Activated naive CD8-positive, alpha-beta T cell treated with anti-CD3 and anti-CD28 coated beads, Interleukin-2, amount 10 ng/mL, durations not matched to agents 7 days and 5 days (primary cell): ENCODE measurements around the gene MAN2A1. TPM values are rescaled to one million over a fixed set of nuclear protein-coding genes. Genes with fewer than 3 reads are reported as not detected.

Source experiments
- ATAC-seq: fragments of 150-1000 bp; cut with Tn5 transposase; one replicate; pipeline ENCODE4 v1.10.0; 2021; ENCODE audit warnings: low read depth, moderate library complexity
- POLR2A ChIA-PET: fragments of 350-600 bp; sonication (Branson Sonifier 250); formaldehyde crosslinking; loops from one replicate; lab custom pipeline; 2021; ENCODE audit warnings: antibody characterized with exemption; lab: Charles Lee
- DNase-seq: peaks from one replicate; pipeline ENCODE4 v3.0.0; 2021
- H3K27ac Mint-ChIP-seq: one replicate; pipeline ENCODE4 v1.8.0; 2022; ENCODE audit warnings: mild to moderate bottlenecking, mixed read lengths
- H3K27me3 Mint-ChIP-seq: one replicate; pipeline ENCODE4 v1.8.0; 2022; ENCODE audit warnings: mild to moderate bottlenecking, moderate library complexity, mixed read lengths
- H3K36me3 Mint-ChIP-seq: one replicate; pipeline ENCODE4 v1.8.0; 2021; ENCODE audit warnings: mild to moderate bottlenecking, mixed read lengths
- H3K4me1 Mint-ChIP-seq: one replicate; pipeline ENCODE4 v1.8.0; 2021; ENCODE audit warnings: mixed read lengths
- H3K4me3 Mint-ChIP-seq: one replicate; pipeline ENCODE4 v1.8.0; 2022; ENCODE audit warnings: mild to moderate bottlenecking, moderate library complexity, mixed read lengths
- H3K9me3 Mint-ChIP-seq: one replicate; pipeline ENCODE4 v1.8.0; 2021; ENCODE audit warnings: mixed read lengths
- total RNA-seq, 2 experiments: library from RNA; stranded (reverse); gene quantifications; one replicate each; pipeline ENCODE4 v1.2.3, GENCODE V29; 2021

The MAN2A1 gene
- total RNA-seq, 2 experiments from 2014 or later = 38.2 to 46.4 TPM

GRCh38 chr5:109690242-109690974 lies 681 bp downstream of the MAN2A1 start:
- peak; percentile 8 for ATAC-seq
- POLR2A ChIA-PET = interaction anchor here (0.6 to 2.2 kb wide), 10 partner anchors 9 to 1308 kb away, joined by 3 to 10 read pairs (median 4); partner anchors contain the start of genes FBXL17 and PJA2
- no peaks in the 10 kb centered on the region for H3K9me3 Mint-ChIP-seq
- H3K4me3 Mint-ChIP-seq = peak overlapping the region; percentile 89
- peak overlapping the region; percentile 90 for H3K27ac Mint-ChIP-seq
- peak; percentile 72 for DNase-seq
- H3K27me3 Mint-ChIP-seq = no peaks in the 10 kb centered on the region
- peaks cover 42% of the 10 kb centered on the region for H3K4me1 Mint-ChIP-seq
- H3K36me3 Mint-ChIP-seq = no peaks in the 10 kb centered on the region

GRCh38 chr5:109690975-109691574 lies 1.3 kb downstream of the MAN2A1 start:
- DNase-seq (peak; percentile 55), ATAC-seq (no peak)
- no peaks in the 10 kb centered on the region for H3K27me3 Mint-ChIP-seq
- POLR2A ChIA-PET = interaction anchor here (1.1 to 2.2 kb wide), 3 partner anchors 29 to 363 kb away, joined by 3 to 9 read pairs (median 8); no protein-coding TSS in a partner anchor
- H3K4me3 Mint-ChIP-seq = peak overlapping the region; percentile 89
- H3K36me3 Mint-ChIP-seq = no peaks in the 10 kb centered on the region
- peak overlapping the region; percentile 90 for H3K27ac Mint-ChIP-seq
- H3K4me1 Mint-ChIP-seq = peaks cover 47% of the 10 kb centered on the region
- H3K9me3 Mint-ChIP-seq = no peaks in the 10 kb centered on the region

GRCh38 chr5:109691996-109692395 lies 2.3 kb downstream of the MAN2A1 start:
- H3K27ac Mint-ChIP-seq = peak overlapping the region; percentile 37
- no peaks in the 10 kb centered on the region for H3K9me3 Mint-ChIP-seq
- H3K4me3 Mint-ChIP-seq = peak overlapping the region; percentile 89
- POLR2A ChIA-PET = interaction anchor here (1.1 kb wide), 1 partner anchor 229 kb away, joined by 5 read pairs; no protein-coding TSS in a partner anchor
- peaks cover 53% of the 10 kb centered on the region for H3K4me1 Mint-ChIP-seq
- H3K27me3 Mint-ChIP-seq = no peaks in the 10 kb centered on the region
- DNase-seq = no peak
- ATAC-seq = no peak
- H3K36me3 Mint-ChIP-seq = peaks cover 5% of the 10 kb centered on the region

- POLR2A ChIA-PET = interaction anchor here (1.1 kb wide), 1 partner anchor 229 kb away, joined by 5 read pairs; no protein-coding TSS in a partner anchor
Observed at GRCh38 chr5:109692852-109693251, 3.1 kb downstream of the MAN2A1 start.

GRCh38 chr5:109693535-109694400 lies 4.0 kb downstream of the MAN2A1 start:
- ATAC-seq = no peak
- no peak overlapping the region for H3K27ac Mint-ChIP-seq

More at GRCh38 chr5:109692852-109693251, 3.1 kb downstream of the MAN2A1 start:
- H3K4me3 Mint-ChIP-seq = peak overlapping the region; percentile 89
- H3K9me3 Mint-ChIP-seq = no peaks in the 10 kb centered on the region
- peaks cover 8% of the 10 kb centered on the region for H3K36me3 Mint-ChIP-seq
- H3K27me3 Mint-ChIP-seq = no peaks in the 10 kb centered on the region
- ATAC-seq = no peak
- H3K27ac Mint-ChIP-seq = peak overlapping the region; percentile 8
- peaks cover 58% of the 10 kb centered on the region for H3K4me1 Mint-ChIP-seq
- DNase-seq = no peak

GRCh38 chr5:109694451-109694891 lies 4.7 kb downstream of the MAN2A1 start:
- H3K9me3 Mint-ChIP-seq = no peaks in the 10 kb centered on the region
- POLR2A ChIA-PET = no interaction called here
- DNase-seq (no peak), ATAC-seq (no peak)
- H3K27ac Mint-ChIP-seq = peak overlapping the region; percentile 73
- peak overlapping the region; percentile 19 for H3K4me3 Mint-ChIP-seq
- H3K36me3 Mint-ChIP-seq = peaks cover 16% of the 10 kb centered on the region
- no peaks in the 10 kb centered on the region for H3K27me3 Mint-ChIP-seq
- peaks cover 55% of the 10 kb centered on the region for H3K4me1 Mint-ChIP-seq

More at GRCh38 chr5:109693535-109694400, 4.0 kb downstream of the MAN2A1 start:
- no peak for DNase-seq
- peak overlapping the region; percentile 89 for H3K4me3 Mint-ChIP-seq
- H3K36me3 Mint-ChIP-seq = peaks cover 12% of the 10 kb centered on the region
- POLR2A ChIA-PET = no interaction called here
- no peaks in the 10 kb centered on the region for H3K9me3 Mint-ChIP-seq
- no peaks in the 10 kb centered on the region for H3K27me3 Mint-ChIP-seq
- peaks cover 55% of the 10 kb centered on the region for H3K4me1 Mint-ChIP-seq

- peaks cover 23% of the 10 kb centered on the region for H3K36me3 Mint-ChIP-seq
- peak overlapping the region; percentile 73 for H3K27ac Mint-ChIP-seq
- peaks cover 58% of the 10 kb centered on the region for H3K4me1 Mint-ChIP-seq
- ATAC-seq (no peak), DNase-seq (no peak)
- H3K27me3 Mint-ChIP-seq = no peaks in the 10 kb centered on the region
- H3K9me3 Mint-ChIP-seq = no peaks in the 10 kb centered on the region
- peak overlapping the region; percentile 59 for H3K4me3 Mint-ChIP-seq
- POLR2A ChIA-PET = interaction anchor here (0.7 to 1.1 kb wide), 3 partner anchors 75 to 1313 kb away, joined by 3 read pairs; no protein-coding TSS in a partner anchor
Observed at GRCh38 chr5:109695005-109695926, 5.5 kb downstream of the MAN2A1 start.

GRCh38 chr5:109697339-109697738 lies 7.6 kb downstream of the MAN2A1 start:
- Mint-ChIP-seq H3K9me3 (peaks cover 2% of the 10 kb centered on the region), H3K4me1 (peaks cover 55% of the 10 kb centered on the region), H3K27ac (no peak overlapping the region), H3K27me3 (no peaks in the 10 kb centered on the region), H3K4me3 (no peak overlapping the region), H3K36me3 (peaks cover 33% of the 10 kb centered on the region)
- no peak for ATAC-seq
- no peak for DNase-seq
- POLR2A ChIA-PET = no interaction called here

GRCh38 chr5:109700516-109701153 lies 10.9 kb downstream of the MAN2A1 start:
- Mint-ChIP-seq H3K36me3 (peaks cover 37% of the 10 kb centered on the region), H3K4me3 (no peak overlapping the region), H3K27ac (no peak overlapping the region), H3K9me3 (peaks cover 2% of the 10 kb centered on the region), H3K27me3 (no peaks in the 10 kb centered on the region), H3K4me1 (peaks cover 29% of the 10 kb centered on the region)
- POLR2A ChIA-PET = no interaction called here
- ATAC-seq (no peak), DNase-seq (no peak)

- H3K27ac Mint-ChIP-seq = no peak overlapping the region
- H3K4me1 Mint-ChIP-seq = peaks cover 26% of the 10 kb centered on the region
- H3K36me3 Mint-ChIP-seq = peaks cover 42% of the 10 kb centered on the region
Observed at GRCh38 chr5:109701252-109701651, 11.5 kb downstream of the MAN2A1 start.

GRCh38 chr5:109701792-109702191 lies 12.1 kb downstream of the MAN2A1 start:
- H3K27me3 Mint-ChIP-seq = no peaks in the 10 kb centered on the region
- no peak overlapping the region for H3K27ac Mint-ChIP-seq
- peaks cover 2% of the 10 kb centered on the region for H3K9me3 Mint-ChIP-seq
- no peak overlapping the region for H3K4me3 Mint-ChIP-seq
- ATAC-seq = no peak
- POLR2A ChIA-PET = no interaction called here
- peaks cover 41% of the 10 kb centered on the region for H3K36me3 Mint-ChIP-seq
- DNase-seq = no peak
- peaks cover 23% of the 10 kb centered on the region for H3K4me1 Mint-ChIP-seq

More at GRCh38 chr5:109701252-109701651, 11.5 kb downstream of the MAN2A1 start:
- no peak overlapping the region for H3K4me3 Mint-ChIP-seq
- ATAC-seq (no peak), DNase-seq (no peak)
- H3K9me3 Mint-ChIP-seq = peaks cover 2% of the 10 kb centered on the region
- H3K27me3 Mint-ChIP-seq = no peaks in the 10 kb centered on the region
- POLR2A ChIA-PET = no interaction called here

GRCh38 chr5:109703166-109703565 lies 13.4 kb downstream of the MAN2A1 start:
- peaks cover 18% of the 10 kb centered on the region for H3K4me1 Mint-ChIP-seq
- H3K4me3 Mint-ChIP-seq = no peak overlapping the region

More at GRCh38 chr5:109703166-109703565, 13.4 kb downstream of the MAN2A1 start:
- POLR2A ChIA-PET = no interaction called here
- ATAC-seq (no peak), DNase-seq (no peak)
- H3K36me3 Mint-ChIP-seq = peaks cover 42% of the 10 kb centered on the region
- H3K27ac Mint-ChIP-seq = no peak overlapping the region
- no peaks in the 10 kb centered on the region for H3K27me3 Mint-ChIP-seq
- H3K9me3 Mint-ChIP-seq = peaks cover 2% of the 10 kb centered on the region
